OCI-LY1 (cell line): ENCODE data around the gene BACE1-AS.

ENCODE experiments used
- H2AFZ ChIP-seq: fragments of 200-600 bp; sonication (generic), shearing (Covaris generic); 2 replicates; pipeline ENCODE4 v1.6.0; 2014; ENCODE audit warnings: antibody characterized with exemption, mild to moderate bottlenecking, low read length
- H3F3A ChIP-seq: fragments of 200-600 bp; sonication (generic), shearing (Covaris generic); 2 replicates; pipeline ENCODE4 v1.6.0; 2014; ENCODE audit warnings: mild to moderate bottlenecking, antibody characterized with exemption, low read length, moderate library complexity; ENCODE audit not compliant: insufficient read depth
- H3K27ac ChIP-seq: fragments of 200-600 bp; sonication (generic); 2 replicates; pipeline ENCODE4 v1.5.1; 2014; ENCODE audit warnings: low read length, mixed run types, mild to moderate bottlenecking, low read depth; ENCODE audit not compliant: poor library complexity, severe bottlenecking
- H3K27me3 ChIP-seq: fragments of 200-600 bp; sonication (generic); 2 replicates; pipeline ENCODE4 v1.6.0; 2014; ENCODE audit warnings: antibody characterized with exemption, mild to moderate bottlenecking, low read length, moderate library complexity; ENCODE audit not compliant: insufficient read depth
- H3K36me3 ChIP-seq: fragments of 200-600 bp; sonication (generic); 2 replicates; pipeline ENCODE4 v1.6.1; 2014; ENCODE audit warnings: mild to moderate bottlenecking, antibody characterized with exemption, low read length, moderate library complexity, mixed read lengths; ENCODE audit not compliant: insufficient read depth
- H3K4me1 ChIP-seq: fragments of 200-600 bp; sonication (generic); 2 replicates; pipeline ENCODE4 v1.5.1; 2014; ENCODE audit warnings: mild to moderate bottlenecking, low read length, moderate library complexity; ENCODE audit not compliant: insufficient read depth, severe bottlenecking
- H3K4me2 ChIP-seq: fragments of 200-600 bp; sonication (generic), shearing (Covaris generic); 2 replicates; pipeline ENCODE4 v1.6.1; 2014; ENCODE audit warnings: low read length
- H3K4me3 ChIP-seq: fragments of 200-600 bp; sonication (generic); 2 replicates; pipeline ENCODE4 v1.5.1; 2014; ENCODE audit warnings: low read length, low read depth, mild to moderate bottlenecking, mixed read lengths; ENCODE audit not compliant: poor library complexity, severe bottlenecking
- H3K79me2 ChIP-seq: fragments of 200-600 bp; shearing (Covaris generic); 2 replicates; pipeline ENCODE4 v1.6.1; 2016; ENCODE audit warnings: mixed run types, low read length, mixed read lengths; ENCODE audit not compliant: insufficient read depth
- H3K9ac ChIP-seq: fragments of 200-600 bp; sonication (generic), shearing (Covaris generic); 2 replicates; pipeline ENCODE4 v1.6.1; 2014; ENCODE audit warnings: mild to moderate bottlenecking, low read length, mixed read lengths
- H3K9me2 ChIP-seq: fragments of 200-600 bp; sonication (generic), shearing (Covaris generic); 2 replicates; pipeline ENCODE4 v1.6.1; 2014; ENCODE audit warnings: low read depth, mild to moderate bottlenecking, low read length, mixed read lengths
- H3K9me3 ChIP-seq: fragments of 200-600 bp; shearing (Covaris generic); 2 replicates; pipeline ENCODE4 v1.6.1; 2014; ENCODE audit warnings: low read length, mixed read lengths
- H4K20me1 ChIP-seq: fragments of 200-600 bp; sonication (generic), shearing (Covaris generic); 2 replicates; pipeline ENCODE4 v1.6.0; 2016; ENCODE audit warnings: mild to moderate bottlenecking, low read length; ENCODE audit not compliant: insufficient read depth
- CTCF ChIP-seq: fragments of 200-600 bp; sonication (generic), shearing (Covaris generic); IDR thresholded peaks from 2 replicates; pipeline ENCODE4 v1.5.1; 2017; ENCODE audit warnings: mild to moderate bottlenecking, antibody characterized with exemption, low read length, moderate library complexity, mixed read lengths
- EZH2 ChIP-seq: fragments of 200-600 bp; sonication (generic), shearing (Covaris generic); IDR thresholded peaks from 2 replicates; pipeline ENCODE4 v1.8.0; 2017; ENCODE audit warnings: borderline replicate concordance, mixed run types, mild to moderate bottlenecking, antibody characterized with exemption, low read length, moderate library complexity, mixed read lengths

Gene BACE1-AS

GRCh38 chr11:117303646-117304315 lies 12.6 kb downstream of the BACE1-AS start:
- Histone ChIP-seq H4K20me1 (no peaks in the 10 kb centered on the region), H3K36me3 (no peaks in the 10 kb centered on the region), H3K27ac (no peak overlapping the region), H3F3A (no peaks in the 10 kb centered on the region), H3K9me3 (no peaks in the 10 kb centered on the region), H3K4me1 (no peaks in the 10 kb centered on the region), H3K27me3 (no peaks in the 10 kb centered on the region), H3K4me3 (no peak overlapping the region), H3K4me2 (no peak overlapping the region), H3K9ac (no peak overlapping the region), H2AFZ (no peak overlapping the region), H3K9me2 (no peaks in the 10 kb centered on the region), H3K79me2 (no peaks in the 10 kb centered on the region)
- TF ChIP-seq EZH2 (no peak), CTCF (no peak)

- TF ChIP-seq CTCF = no peak
- no peak for TF ChIP-seq EZH2
- H3K79me2 ChIP-seq = no peaks in the 10 kb centered on the region
- H3K4me1 ChIP-seq = no peaks in the 10 kb centered on the region
- no peak overlapping the region for H3K27ac ChIP-seq
- no peaks in the 10 kb centered on the region for H4K20me1 ChIP-seq
- no peaks in the 10 kb centered on the region for H3K9me2 ChIP-seq
- no peaks in the 10 kb centered on the region for H3K9me3 ChIP-seq
- no peaks in the 10 kb centered on the region for H3K27me3 ChIP-seq
- no peaks in the 10 kb centered on the region for H3F3A ChIP-seq
- no peak overlapping the region for H3K4me3 ChIP-seq
- no peak overlapping the region for H3K4me2 ChIP-seq
- no peak overlapping the region for H2AFZ ChIP-seq
- H3K9ac ChIP-seq = no peak overlapping the region
- no peaks in the 10 kb centered on the region for H3K36me3 ChIP-seq
Measured at GRCh38 chr11:117305145-117305544, 14.0 kb downstream of the BACE1-AS start.

- no peaks in the 10 kb centered on the region for H3K9me3 ChIP-seq
- no peak for TF ChIP-seq CTCF
- TF ChIP-seq EZH2 = no peak
- H4K20me1 ChIP-seq = no peaks in the 10 kb centered on the region
- H3K9ac ChIP-seq = no peak overlapping the region
- no peaks in the 10 kb centered on the region for H3K4me1 ChIP-seq
- no peak overlapping the region for H3K4me3 ChIP-seq
- H3F3A ChIP-seq = no peaks in the 10 kb centered on the region
- no peaks in the 10 kb centered on the region for H3K79me2 ChIP-seq
- H3K4me2 ChIP-seq = no peak overlapping the region
- H3K27me3 ChIP-seq = no peaks in the 10 kb centered on the region
- H3K9me2 ChIP-seq = no peaks in the 10 kb centered on the region
- no peaks in the 10 kb centered on the region for H3K36me3 ChIP-seq
- no peak overlapping the region for H3K27ac ChIP-seq
- no peak overlapping the region for H2AFZ ChIP-seq
Measured at GRCh38 chr11:117309310-117309709, 18.2 kb downstream of the BACE1-AS start.
